Measurements from ENCODE around the gene TMEM87A.
"Not testable (repeated sequence)": the region's sequence is repeated elsewhere in the genome, so short reads cannot be mapped to it uniquely, and the experiment has no call there.

Gene TMEM87A

GRCh38 chr15:42270996-42271395, 2.2 kb downstream of the TMEM87A start:
- no peak for DNase-seq

- no peak for DNase-seq
Observed at GRCh38 chr15:42270551-42270950, 2.7 kb downstream of the TMEM87A start.

DNA sequence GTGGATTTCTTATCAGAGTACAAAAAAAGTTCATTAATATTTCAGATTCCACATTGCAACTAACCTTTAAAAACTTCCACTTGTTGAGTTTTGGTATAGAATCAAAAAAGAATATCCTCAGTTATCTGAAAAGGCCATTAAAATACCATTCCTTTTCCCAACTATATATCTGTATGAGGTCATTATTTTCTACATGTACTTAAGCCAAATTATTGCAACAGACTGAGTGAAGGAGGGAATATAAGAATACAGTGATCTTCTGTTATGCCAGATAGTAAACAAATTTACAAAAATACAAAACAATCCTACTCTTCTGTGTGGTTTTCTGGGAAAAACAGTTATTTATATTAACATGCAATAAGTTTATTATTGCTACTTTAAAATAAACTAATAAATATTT, 5.9 kb downstream of the TMEM87A start:
- no peak for DNase-seq

GRCh38 chr15:42264795-42265194, 8.4 kb downstream of the TMEM87A start:
- no peak for DNase-seq

DNA sequence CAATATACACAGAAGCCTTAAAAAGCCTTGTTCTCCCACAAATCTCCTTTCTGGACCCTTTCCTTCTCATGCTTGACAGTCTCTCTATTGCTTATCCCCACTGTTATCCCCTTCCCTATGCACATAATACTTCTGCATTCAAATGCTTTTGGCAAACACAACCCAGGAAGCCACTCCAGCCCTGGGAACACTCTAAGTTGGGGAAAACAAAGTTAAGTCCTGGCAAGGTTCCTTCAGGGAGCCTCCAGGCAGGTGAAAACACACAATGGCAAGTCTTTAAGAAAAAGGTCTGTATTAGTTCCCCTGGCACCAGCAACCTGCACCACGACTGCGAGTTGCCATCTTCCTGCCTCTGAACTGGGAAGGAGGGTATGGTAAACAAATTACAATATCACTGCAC, 19.9 kb downstream of the TMEM87A start:
- DNase-seq = no peak

- no peak for DNase-seq
Observed at GRCh38 chr15:42240823-42241222, 32.4 kb downstream of the TMEM87A start.

- DNase-seq = no peak
Observed at GRCh38 chr15:42239528-42240182, 33.6 kb downstream of the TMEM87A start.

DNA sequence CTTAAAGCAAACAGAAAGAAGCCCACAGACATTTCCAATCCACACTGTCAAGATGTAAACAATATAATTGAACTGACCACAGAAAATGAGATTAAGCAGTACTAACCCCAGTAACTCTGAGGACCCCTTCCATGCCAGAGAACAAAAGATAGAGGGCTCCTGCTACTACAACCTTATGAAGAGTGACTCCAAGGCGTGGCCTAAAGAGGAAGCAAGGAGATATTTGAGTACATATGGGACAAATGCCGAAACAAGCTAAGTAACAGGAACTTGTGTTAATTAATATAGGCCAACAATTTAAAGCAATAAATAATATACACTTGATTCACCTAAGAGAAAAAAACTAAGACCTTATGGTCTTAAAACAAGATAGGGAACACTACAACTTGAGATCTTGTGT, 40.1 kb downstream of the TMEM87A start:
- DNase-seq = no peak

GRCh38 chr15:42232606-42233005, 40.6 kb downstream of the TMEM87A start:
- DNase-seq = no peak

- no peak for DNase-seq
Observed at GRCh38 chr15:42231088-42231487, 42.1 kb downstream of the TMEM87A start.

DNA sequence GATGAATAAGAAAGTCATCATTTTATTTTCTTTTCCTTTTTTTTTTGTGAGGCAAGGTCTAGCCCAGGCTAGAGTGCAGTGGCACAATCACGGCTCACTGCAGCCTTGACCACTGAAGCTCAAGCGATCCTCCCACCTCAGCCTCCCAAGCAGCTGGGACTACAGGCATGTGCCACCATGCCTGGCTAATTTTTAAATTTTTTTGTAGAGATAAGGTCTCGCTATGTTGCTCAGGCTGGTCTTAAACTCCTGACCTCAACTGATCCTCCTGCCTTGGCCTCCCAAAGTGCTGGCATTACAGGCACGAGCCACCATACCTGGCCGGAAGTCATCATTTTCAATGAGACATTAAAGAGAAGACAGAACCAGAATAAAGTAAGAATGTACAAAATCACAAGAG, 44.3 kb downstream of the TMEM87A start:
- DNase-seq = not testable (repeated sequence)

DNA sequence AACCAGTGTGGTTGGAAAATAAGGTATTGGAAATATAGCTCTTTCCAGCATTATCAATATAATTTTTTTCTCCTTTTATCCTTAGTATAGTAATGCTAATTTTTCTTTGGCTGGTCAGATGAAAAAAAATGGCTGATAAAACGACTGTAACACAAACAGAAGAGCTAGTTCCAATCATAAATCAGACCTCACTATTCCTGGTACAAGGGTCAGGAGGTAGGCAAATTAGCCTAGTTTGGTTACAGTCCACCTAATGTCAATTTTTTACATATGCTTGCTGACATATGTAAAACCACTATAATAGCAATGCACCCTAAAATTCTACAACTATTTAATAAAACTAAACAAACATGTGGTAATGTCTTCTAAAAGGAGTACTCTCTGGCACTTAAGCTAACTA, 45.2 kb downstream of the TMEM87A start:
- DNase-seq = no peak

DNA sequence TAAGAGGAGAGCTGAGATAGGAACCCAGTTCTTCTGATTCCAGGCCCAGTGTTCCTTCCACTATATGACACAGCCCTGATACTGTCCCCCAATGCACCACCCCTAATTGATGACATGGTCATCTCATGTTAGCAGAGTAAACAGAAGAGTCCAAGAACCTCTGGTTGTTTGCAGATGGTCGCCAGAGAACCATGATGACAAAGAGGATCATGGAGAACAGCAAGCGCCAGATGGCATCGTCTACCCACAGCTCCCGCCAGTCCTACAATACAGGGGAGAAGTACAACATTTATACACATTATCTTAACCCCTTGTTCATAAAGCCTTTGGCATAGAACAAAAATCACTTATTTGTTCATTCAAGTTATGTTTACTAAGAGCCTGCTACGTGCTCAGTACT, 46.6 kb downstream of the TMEM87A start:
- DNase-seq = no peak

- no peak for DNase-seq
Observed at GRCh38 chr15:42220216-42220615, 53.0 kb downstream of the TMEM87A start.

GRCh38 chr15:42218953-42219592, 54.2 kb downstream of the TMEM87A start:
- no peak for DNase-seq

DNA sequence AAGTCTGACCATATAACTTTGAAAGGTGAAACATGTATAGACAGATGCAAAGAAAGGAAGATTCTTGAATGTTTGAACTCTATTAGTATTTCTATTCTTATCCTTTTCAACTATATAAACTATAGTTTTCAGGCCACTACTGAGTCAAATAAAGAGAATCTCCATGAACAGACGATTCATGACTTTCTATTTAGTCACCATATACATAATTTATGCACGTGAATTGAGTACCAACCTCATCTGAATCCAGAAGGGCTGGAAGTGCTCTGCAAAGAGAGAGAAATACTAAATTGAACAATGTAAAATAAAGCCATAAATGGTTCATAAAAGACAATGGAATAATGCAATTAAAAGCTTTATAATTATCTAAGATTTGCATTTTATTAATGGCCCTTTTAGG, 55.7 kb downstream of the TMEM87A start:
- no peak for DNase-seq

DNA sequence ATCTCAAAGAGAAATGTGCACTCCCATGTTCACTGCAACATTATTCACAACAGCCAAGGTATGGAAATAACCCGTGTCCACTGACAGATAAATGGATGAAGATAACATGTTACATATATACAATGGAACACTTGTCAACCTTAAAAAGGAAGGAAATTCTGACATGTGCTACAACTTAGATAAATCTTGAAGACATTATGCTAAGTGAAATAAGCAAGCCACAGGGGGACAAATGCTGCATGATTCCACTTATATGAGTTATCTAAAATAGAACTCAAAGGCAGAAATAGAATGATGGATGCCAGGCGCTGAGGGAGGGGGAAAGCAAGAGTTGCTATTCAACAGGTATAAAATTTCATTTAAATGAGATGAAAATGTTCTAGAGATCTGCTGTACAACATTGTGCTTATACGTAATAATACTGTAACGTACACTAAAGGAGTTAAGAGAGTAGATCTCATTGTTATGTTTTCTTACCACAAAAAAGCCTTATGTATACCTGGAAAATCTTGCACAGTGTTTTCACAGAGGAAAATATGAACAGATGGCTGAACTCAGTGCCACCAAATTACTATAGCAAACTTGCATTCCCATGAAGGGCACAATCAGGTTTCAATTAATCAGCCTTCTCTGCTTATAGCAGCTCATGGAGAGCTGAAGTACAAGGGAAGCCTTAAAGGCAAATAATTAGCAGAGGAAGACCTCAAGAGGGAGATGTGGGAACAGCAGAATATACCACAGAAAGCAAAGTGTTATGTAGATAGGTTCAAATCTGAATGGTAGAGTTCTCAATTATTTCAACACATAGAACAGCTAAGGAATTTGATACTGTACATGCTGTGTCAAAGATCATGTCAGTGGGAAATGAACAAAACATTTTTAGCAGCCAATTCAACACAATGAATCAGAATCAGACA, 57.1 kb downstream of the TMEM87A start:
- no peak for DNase-seq

DNA sequence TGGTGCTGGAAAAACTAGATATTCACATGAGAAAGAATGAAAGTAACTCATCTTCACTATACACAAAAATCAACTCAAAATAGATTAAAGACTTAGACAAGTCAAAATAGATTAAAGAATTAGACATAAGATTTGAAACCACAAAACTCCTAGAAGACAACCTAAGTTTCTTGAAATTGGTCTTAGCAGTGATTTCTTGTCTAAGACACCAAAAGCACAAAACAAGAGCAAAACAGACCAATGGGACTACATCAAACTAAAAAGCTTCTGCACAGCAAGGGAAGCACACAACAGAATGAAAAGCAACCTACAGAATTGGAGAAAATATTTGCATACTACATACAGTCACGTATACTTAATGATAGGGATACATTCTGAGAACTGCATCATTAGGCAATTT, 58.6 kb downstream of the TMEM87A start:
- DNase-seq = no peak

DNA sequence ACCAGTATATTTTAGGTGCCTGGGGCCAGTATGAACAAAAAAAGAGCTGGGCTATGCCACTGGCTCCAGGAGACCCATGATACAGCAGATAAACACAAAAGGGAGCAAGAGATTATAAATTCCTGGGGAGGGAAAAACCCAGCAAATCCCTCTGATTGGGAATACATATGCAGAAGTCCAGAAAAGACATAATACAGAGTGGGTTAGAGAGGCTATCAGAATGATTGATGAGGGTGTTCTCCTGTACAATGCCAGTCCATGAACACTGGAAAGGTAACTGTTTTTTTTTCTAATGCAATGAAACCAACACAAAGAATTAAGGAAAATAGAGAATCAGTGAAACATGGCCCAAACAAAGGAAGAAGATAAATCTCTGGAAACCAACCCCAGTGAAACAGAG, 59.7 kb downstream of the TMEM87A start:
- no peak for DNase-seq

DNA sequence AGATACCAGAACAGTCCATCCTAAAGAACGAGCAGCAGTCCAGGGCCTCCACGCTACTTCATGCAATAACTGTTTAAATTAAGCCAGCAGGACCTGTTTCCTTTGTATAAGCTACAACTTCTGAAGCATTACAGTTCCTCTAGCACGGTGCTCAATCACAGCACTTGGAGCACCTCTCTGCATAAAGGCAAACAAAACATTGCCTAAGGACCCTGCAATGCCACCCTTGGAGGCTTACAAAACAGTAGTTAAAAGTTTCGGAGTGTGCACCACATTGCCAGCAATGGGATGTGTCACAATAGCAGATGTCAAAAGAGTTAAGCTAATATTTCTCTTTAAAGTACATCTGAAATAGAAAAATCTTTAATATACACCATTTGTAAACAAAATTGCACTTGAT, 62.5 kb downstream of the TMEM87A start:
- DNase-seq = no peak

DNA sequence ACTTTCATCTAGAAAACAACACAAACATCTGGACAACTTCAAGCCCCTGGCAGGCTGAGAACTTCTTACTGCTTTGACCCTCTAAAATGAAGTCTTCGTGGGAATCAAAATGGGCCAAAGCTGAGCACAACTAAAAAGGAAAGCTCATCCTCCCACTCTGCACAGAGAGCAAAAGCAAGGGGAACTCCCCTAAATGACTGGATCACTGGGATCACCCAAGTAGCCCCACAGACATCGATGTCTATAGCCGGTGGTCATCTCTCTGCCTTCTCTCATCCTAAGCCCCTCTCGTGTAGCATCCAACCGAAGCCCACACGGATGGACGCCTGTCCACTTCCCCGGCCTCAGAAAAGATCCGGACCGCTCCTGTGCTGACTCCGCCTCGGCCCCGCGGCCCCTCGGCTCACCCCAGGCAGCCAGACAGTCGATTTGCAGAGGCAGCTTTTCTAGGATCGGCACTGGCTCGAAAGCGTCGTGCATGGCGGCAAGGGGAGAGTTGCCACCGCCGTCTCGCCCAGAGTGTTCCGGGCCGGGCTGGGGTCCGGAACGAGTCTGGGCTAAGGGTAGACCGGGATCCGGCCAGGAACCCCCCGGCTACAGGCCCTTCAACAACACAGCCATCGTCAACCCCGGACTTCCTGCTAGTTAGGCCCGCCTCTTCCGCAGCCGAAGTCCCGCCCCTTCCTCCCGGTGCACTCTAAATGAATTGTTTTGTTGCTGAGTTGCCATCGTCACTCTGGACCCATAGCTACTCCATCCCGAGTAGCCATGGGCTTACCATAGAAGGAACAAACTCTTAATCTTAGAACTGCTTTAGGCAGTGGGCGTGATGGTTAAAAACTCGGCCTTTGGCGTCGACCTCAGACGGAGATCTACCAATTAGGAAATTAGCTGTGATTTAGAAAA, 65.3 kb downstream of the TMEM87A start, which contains the start of gene VPS39:
Gene VPS39 (minus strand): TSS at position 631 of the 906 bp plus-strand sequence. CDS start 151 bp downstream, at position 480.
- peak; percentile 66 for DNase-seq

GRCh38 chr15:42206406-42206805, 66.8 kb downstream of the TMEM87A start:
- DNase-seq = no peak

DNA sequence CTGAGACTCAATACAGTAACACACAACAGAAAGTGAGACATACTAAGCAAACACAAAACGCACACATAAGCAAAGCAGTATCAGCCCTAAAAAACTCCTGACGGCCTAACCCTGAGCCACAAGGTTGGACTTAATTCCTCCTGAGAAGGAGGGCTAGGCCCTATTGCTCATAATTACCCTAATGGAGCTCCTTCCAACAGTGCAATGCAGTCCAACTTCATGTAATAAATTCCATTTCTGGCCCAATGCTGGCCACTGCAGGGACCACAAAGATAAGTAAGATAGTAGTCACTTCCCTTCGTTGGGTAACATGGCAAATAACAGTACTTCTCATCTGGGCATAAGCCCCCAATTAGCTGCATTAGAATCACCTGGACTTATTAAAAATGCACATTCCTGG, 69.3 kb downstream of the TMEM87A start:
- DNase-seq = no peak

Measured in activated CD4-positive, alpha-beta T cell treated with anti-CD3 and anti-CD28 coated beads for 1 hour (primary cell).